Left kidney (tissue), 8 donors: ENCODE measurements around the gene CYSLTR1. TPM values are rescaled to one million over a fixed set of nuclear protein-coding genes. Genes with fewer than 3 reads are reported as not detected.
"Not testable (repeated sequence)": the region's sequence is repeated elsewhere in the genome, so short reads cannot be mapped to it uniquely, and the experiment has no call there.

Source experiments
- DNase-seq: peaks from one replicate; pipeline ENCODE4 v3.0.0-alpha.2; 2013
- long read RNA-seq, 8 donors: transcript quantifications; one replicate each; lab custom pipeline, GENCODE V29; 2026
- polyA plus RNA-seq: library from polyadenylated mRNA; unstranded; fragments of 120-200 nt; gene quantifications from one replicate; pipeline ENCODE4 v1.2.1, GENCODE V29; 2013; ENCODE audit not compliant: insufficient read length

The CYSLTR1 gene
- polyA plus RNA-seq: 2.1 TPM
- long read RNA-seq, donor 1, partial matches to known transcripts: 0 of 1 reads
- long read RNA-seq, donor 1, other reads (novel, unspliced or antisense): 0 of 1 reads
- long read RNA-seq, donor 2, partial matches to known transcripts: 0 of 2 reads
- long read RNA-seq, donor 2, other reads (novel, unspliced or antisense): 0 of 2 reads
- long read RNA-seq, donor 3: 0 reads
- long read RNA-seq, donor 4: 0 reads
- long read RNA-seq, donor 5: 0 reads
- long read RNA-seq, donor 6: 0 reads
- long read RNA-seq, donor 7, partial matches to known transcripts: 0 of 2 reads
- long read RNA-seq, donor 7, other reads (novel, unspliced or antisense): 0 of 2 reads
- long read RNA-seq, donor 8: 0 reads

- no peak for DNase-seq
Observed at GRCh38 chrX:78327370-78328086, at the start of gene CYSLTR1. Gene CYSLTR1, minus strand, starts transcription at chrX:78327611. Its CDS starts 53,865 bp downstream, at chrX:78273746.

- no peak for DNase-seq
Observed at GRCh38 chrX:78377186-78377585, 49.8 kb upstream of the CYSLTR1 start.

GRCh38 chrX:78375894-78376293, 48.5 kb upstream of the CYSLTR1 start:
- DNase-seq: peak; percentile 7

- no peak for DNase-seq
Observed at GRCh38 chrX:78366576-78366975, 39.2 kb upstream of the CYSLTR1 start.

GRCh38 chrX:78357342-78358055, 30.1 kb upstream of the CYSLTR1 start:
- no peak for DNase-seq

- DNase-seq: no peak
Observed at GRCh38 chrX:78333521-78333920, 6.1 kb upstream of the CYSLTR1 start.

GRCh38 chrX:78331708-78332107, 4.3 kb upstream of the CYSLTR1 start:
- DNase-seq: no peak

GRCh38 chrX:78330540-78330939, 3.1 kb upstream of the CYSLTR1 start:
- no peak for DNase-seq

GRCh38 chrX:78330068-78330467, 2.7 kb upstream of the CYSLTR1 start:
- no peak for DNase-seq

- DNase-seq: no peak
Observed at GRCh38 chrX:78329486-78329885, 2.1 kb upstream of the CYSLTR1 start.

- DNase-seq: no peak
Observed at GRCh38 chrX:78326401-78326800, 1.0 kb downstream of the CYSLTR1 start.

- DNase-seq: no peak
Observed at GRCh38 chrX:78322863-78323262, 4.5 kb downstream of the CYSLTR1 start.

- DNase-seq: no peak
Observed at GRCh38 chrX:78321809-78322208, 5.6 kb downstream of the CYSLTR1 start.

GRCh38 chrX:78316265-78316664, 11.1 kb downstream of the CYSLTR1 start:
- DNase-seq: no peak

GRCh38 chrX:78315745-78316144, 11.7 kb downstream of the CYSLTR1 start:
- DNase-seq: no peak

GRCh38 chrX:78314561-78314960, 12.8 kb downstream of the CYSLTR1 start:
- DNase-seq: no peak

- DNase-seq: no peak
Observed at GRCh38 chrX:78313526-78313925, 13.9 kb downstream of the CYSLTR1 start.

GRCh38 chrX:78307665-78308064, 19.7 kb downstream of the CYSLTR1 start:
- DNase-seq: no peak

- no peak for DNase-seq
Observed at GRCh38 chrX:78303086-78303485, 24.3 kb downstream of the CYSLTR1 start.

- DNase-seq: not testable (repeated sequence)
Observed at GRCh38 chrX:78300933-78301332, 26.5 kb downstream of the CYSLTR1 start.

GRCh38 chrX:78283511-78283910, 43.9 kb downstream of the CYSLTR1 start:
- DNase-seq: no peak

GRCh38 chrX:78237127-78237526, 90.3 kb downstream of the CYSLTR1 start:
- DNase-seq: no peak

GRCh38 chrX:78226047-78226446, 101.4 kb downstream of the CYSLTR1 start:
- DNase-seq: not testable (repeated sequence)
